Thyroid gland (tissue), 4 donors: ENCODE data around the gene OR1E2.

Experiments
- POLR2A ChIP-seq, 2 donors: fragments of 450-650 bp; IDR thresholded peaks; one replicate each; pipeline ENCODE4 v1.6.1; 2017; ENCODE audit warnings: antibody characterized with exemption in 2 of 2, mild to moderate bottlenecking in 2 of 2, moderate library complexity in 1 of 2
- TF ChIP-seq, protein P1 (sequence below), 6 experiments: fragments of 200-600 bp in 3 of 6; fragments of 450-650 bp in 3 of 6; sonication (generic) in 3 of 6; IDR thresholded peaks; one replicate each; pipeline ENCODE4 v1.5.1; 2016 to 2019; ENCODE audit warnings: antibody characterized with exemption in 6 of 6, mild to moderate bottlenecking in 2 of 6, inconsistent platforms in 1 of 6, moderate library complexity in 1 of 6

DNA sequence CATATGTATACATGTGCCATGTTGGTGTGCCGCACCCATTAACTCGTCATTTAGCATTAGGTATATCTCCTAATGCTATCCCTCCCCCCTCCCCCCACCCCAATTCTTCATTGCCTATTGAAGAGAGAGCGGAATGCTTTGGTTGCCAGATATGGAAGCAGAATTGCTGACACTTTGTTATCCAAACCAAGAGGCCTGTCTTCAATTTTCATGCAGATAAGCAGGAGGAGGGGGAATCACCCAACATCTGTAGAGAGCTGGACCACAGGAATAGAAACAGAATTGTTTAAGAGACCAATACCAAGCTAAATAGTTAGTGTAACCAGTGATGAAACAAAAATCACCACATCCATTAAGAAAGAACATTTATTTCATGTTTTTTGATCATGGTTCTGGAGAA lies 49.2 kb upstream of the OR1E2 start:
- TF ChIP-seq, protein P1, sequence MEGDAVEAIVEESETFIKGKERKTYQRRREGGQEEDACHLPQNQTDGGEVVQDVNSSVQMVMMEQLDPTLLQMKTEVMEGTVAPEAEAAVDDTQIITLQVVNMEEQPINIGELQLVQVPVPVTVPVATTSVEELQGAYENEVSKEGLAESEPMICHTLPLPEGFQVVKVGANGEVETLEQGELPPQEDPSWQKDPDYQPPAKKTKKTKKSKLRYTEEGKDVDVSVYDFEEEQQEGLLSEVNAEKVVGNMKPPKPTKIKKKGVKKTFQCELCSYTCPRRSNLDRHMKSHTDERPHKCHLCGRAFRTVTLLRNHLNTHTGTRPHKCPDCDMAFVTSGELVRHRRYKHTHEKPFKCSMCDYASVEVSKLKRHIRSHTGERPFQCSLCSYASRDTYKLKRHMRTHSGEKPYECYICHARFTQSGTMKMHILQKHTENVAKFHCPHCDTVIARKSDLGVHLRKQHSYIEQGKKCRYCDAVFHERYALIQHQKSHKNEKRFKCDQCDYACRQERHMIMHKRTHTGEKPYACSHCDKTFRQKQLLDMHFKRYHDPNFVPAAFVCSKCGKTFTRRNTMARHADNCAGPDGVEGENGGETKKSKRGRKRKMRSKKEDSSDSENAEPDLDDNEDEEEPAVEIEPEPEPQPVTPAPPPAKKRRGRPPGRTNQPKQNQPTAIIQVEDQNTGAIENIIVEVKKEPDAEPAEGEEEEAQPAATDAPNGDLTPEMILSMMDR (IDR thresholded peaks at IDR 0.05): no peak
- TF ChIP-seq POLR2A (IDR thresholded peaks at IDR 0.05): no peak
